Measurements from ENCODE around the gene FAM47E. TPM values are rescaled to one million over a fixed set of nuclear protein-coding genes. Genes with fewer than 3 reads are reported as not detected.

Gene FAM47E, protein sequence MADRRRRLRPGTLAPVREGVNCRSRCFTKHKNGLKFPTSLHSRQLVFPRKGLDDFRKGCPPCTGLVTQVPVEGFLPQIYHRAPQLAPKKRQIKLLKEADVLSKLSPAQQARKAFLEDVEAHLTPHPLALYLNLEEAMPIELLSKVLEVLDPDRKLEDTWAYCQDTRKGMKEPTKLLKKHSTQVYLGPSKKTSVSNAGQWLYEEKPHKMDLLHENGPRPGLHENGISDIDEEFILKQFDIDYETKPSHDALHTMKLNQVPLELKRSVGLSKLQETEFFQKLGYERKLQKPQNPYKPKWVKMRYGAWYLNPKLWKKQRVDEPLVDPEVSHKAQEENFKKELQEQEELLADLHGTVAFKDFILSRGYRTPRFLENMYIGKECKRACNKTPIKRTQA
- total RNA-seq (10.4 TPM), polyA plus RNA-seq (ENCODE audit: insufficient read depth, low read depth, low replicate concordance) (15.0 TPM)
- long read RNA-seq, donor 1 = 0 reads
- long read RNA-seq, donor 2 = 0 reads
- long read RNA-seq, donor 3, partial matches to known transcripts = 0 of 1 reads
- long read RNA-seq, donor 3, other reads (novel, unspliced or antisense) = 0 of 1 reads
- long read RNA-seq, donor 4 = 0 reads
- long read RNA-seq, donor 5 = 0 reads
- long read RNA-seq, donor 6 = 0 reads
- long read RNA-seq, donor 7, partial matches to known transcripts = 0 of 7 reads
- long read RNA-seq, donor 7, other reads (novel, unspliced or antisense) = 6 of 7 reads
- long read RNA-seq, donor 8, partial matches to known transcripts = 0 of 1 reads
- long read RNA-seq, donor 8, other reads (novel, unspliced or antisense) = 0 of 1 reads
- long read RNA-seq, donor 9 = 0 reads
- long read RNA-seq, donor 10 = 0 reads

GRCh38 chr4:76251441-76252270, at the start of gene FAM47E:
TSS of gene FAM47E (plus strand) at chr4:76251721. CDS start at chr4:76251747, 26 bp downstream.
- Histone ChIP-seq H3K27ac (ENCODE audit: low read depth in 2 of 2, low read length in 2 of 2) (peak within 1 kb of the TSS in 1 of 2 donors; percentile 45), H3K9me3 (ENCODE audit: control insufficient read depth in 2 of 3, insufficient read depth in 1 of 3, low read length in 3 of 3) (no peaks in the 10 kb centered on the region), H3K36me3 (ENCODE audit: control insufficient read depth in 2 of 3, insufficient read depth in 3 of 3, low read length in 3 of 3) (no peaks in the 10 kb centered on the region), H3K27me3 (ENCODE audit: control insufficient read depth, insufficient read depth, low read length) (peaks cover 2% of the 10 kb centered on the region), H3K9ac (ENCODE audit: low read length in 3 of 3) (peak within 1 kb of the TSS; percentile 47 to 59 (median 48)), H3K4me3 (ENCODE audit: low read length in 3 of 3) (peak within 1 kb of the TSS; percentile 73 to 88 (median 81)), H3K4me1 (ENCODE audit: control insufficient read depth in 2 of 3, insufficient read depth in 2 of 3, low read depth in 1 of 3, low read length in 3 of 3) (peaks cover 0 to 3% (median 0%) of the 10 kb centered on the region in 3 donors)
- intact Hi-C loops (cut with DNase I) = no loop called here
- DNase-seq (peak; percentile 91 to 94 (median 91)), FAIRE-seq (no peak)
- no peak for TF ChIP-seq CTCF (IDR thresholded peaks at IDR 0.05; ENCODE audit: borderline replicate concordance, extremely low read depth, insufficient read depth)

DNA sequence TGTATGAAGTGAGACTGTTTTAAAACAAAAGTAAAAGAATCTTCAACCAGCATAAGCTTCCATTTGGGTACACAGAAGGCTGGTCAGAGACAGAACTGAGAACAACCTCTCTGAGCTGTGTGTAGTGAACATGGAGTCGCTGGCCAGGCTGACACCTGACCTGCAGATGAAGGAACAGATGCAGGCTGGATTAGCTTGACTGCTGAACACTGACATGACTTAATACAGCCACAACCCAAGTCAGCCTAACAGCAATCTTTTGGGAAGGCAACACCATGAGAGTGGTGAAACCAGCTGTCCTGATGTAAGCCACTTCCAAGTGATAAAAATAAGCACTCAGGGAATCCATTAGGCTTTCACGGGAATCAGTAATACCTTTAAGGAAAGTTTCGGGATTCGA, 48.0 kb upstream of the FAM47E start:
- Histone ChIP-seq H3K4me1 (ENCODE audit: control insufficient read depth in 2 of 3, insufficient read depth in 2 of 3, low read depth in 1 of 3, low read length in 3 of 3) (peaks cover 12 to 44% (median 32%) of the 10 kb centered on the region in 3 donors), H3K36me3 (ENCODE audit: control insufficient read depth in 2 of 3, insufficient read depth in 3 of 3, low read length in 3 of 3) (no peaks in the 10 kb centered on the region), H3K27me3 (ENCODE audit: control insufficient read depth, insufficient read depth, low read length) (no peaks in the 10 kb centered on the region), H3K9ac (ENCODE audit: low read length in 3 of 3) (no peak overlapping the region), H3K27ac (ENCODE audit: low read depth in 2 of 2, low read length in 2 of 2) (no peak overlapping the region), H3K9me3 (ENCODE audit: control insufficient read depth in 2 of 3, insufficient read depth in 1 of 3, low read length in 3 of 3) (no peaks in the 10 kb centered on the region), H3K4me3 (ENCODE audit: low read length in 3 of 3) (no peak overlapping the region)
- no peak for TF ChIP-seq CTCF (IDR thresholded peaks at IDR 0.05; ENCODE audit: borderline replicate concordance, extremely low read depth, insufficient read depth)
- intact Hi-C loops (cut with DNase I) = no loop called here
- FAIRE-seq (no peak), DNase-seq (no peak)

DNA sequence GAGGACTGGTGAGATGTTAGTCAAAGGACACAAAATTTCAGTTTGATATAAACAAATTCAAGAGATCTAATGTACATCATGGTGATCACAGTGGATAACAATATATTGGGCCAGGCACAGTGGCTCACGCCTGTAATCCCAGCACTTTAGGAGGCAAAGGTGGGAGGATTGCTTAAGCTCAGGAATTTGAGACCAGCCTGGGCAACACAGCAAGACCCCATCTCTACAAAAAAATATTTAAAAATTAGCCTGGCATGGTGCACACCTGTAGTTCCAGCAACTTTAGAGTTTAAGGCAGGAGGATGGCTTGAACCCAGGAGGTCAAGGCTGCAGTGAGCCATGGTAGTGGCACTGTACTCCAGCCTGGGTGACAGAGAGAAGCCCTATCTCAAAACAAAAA, 46.6 kb upstream of the FAM47E start:
- Histone ChIP-seq H3K4me1 (ENCODE audit: control insufficient read depth in 2 of 3, insufficient read depth in 2 of 3, low read depth in 1 of 3, low read length in 3 of 3) (peaks cover 6 to 38% (median 29%) of the 10 kb centered on the region in 3 donors), H3K27ac (ENCODE audit: low read depth in 2 of 2, low read length in 2 of 2) (no peak overlapping the region), H3K4me3 (ENCODE audit: low read length in 3 of 3) (no peak overlapping the region), H3K36me3 (ENCODE audit: control insufficient read depth in 2 of 3, insufficient read depth in 3 of 3, low read length in 3 of 3) (no peaks in the 10 kb centered on the region), H3K9ac (ENCODE audit: low read length in 3 of 3) (no peak overlapping the region), H3K9me3 (ENCODE audit: control insufficient read depth in 2 of 3, insufficient read depth in 1 of 3, low read length in 3 of 3) (no peaks in the 10 kb centered on the region), H3K27me3 (ENCODE audit: control insufficient read depth, insufficient read depth, low read length) (no peaks in the 10 kb centered on the region)
- DNase-seq (no peak), FAIRE-seq (no peak)
- TF ChIP-seq CTCF (IDR thresholded peaks at IDR 0.05; ENCODE audit: borderline replicate concordance, extremely low read depth, insufficient read depth) = no peak
- intact Hi-C loops (cut with DNase I) = no loop called here

All from kidney (tissue), 22 donors.